Measurements from ENCODE around the gene ZSWIM3. TPM values are rescaled to one million over a fixed set of nuclear protein-coding genes. Genes with fewer than 3 reads are reported as not detected.

Gene ZSWIM3
- total and polyA plus RNA-seq, 2 of the 8 experiments (the other 6 are each of a cell fraction or from before 2014, with no cell fraction given), result 5.5 to 6.9 TPM

- H3K56ac ChIP-seq (replicated peaks; ENCODE audit: insufficient read length, low read depth, low read length), result no peak within 1 kb of the TSS
- H3K27ac ChIP-seq (ENCODE audit: low read depth, low read length), result no peak within 1 kb of the TSS
- no peak within 1 kb of the TSS for H3K4me3 ChIP-seq (ENCODE audit: extremely low read depth in 1 of 4, insufficient read depth in 2 of 4, low read depth in 3 of 4, low read length in 4 of 4)
- peaks cover 0 to 7% of the 10 kb centered on the region in 2 experiments for H4K20me1 ChIP-seq (replicated peaks in 1 of 2; ENCODE audit: control insufficient read depth in 1 of 2, insufficient read depth in 2 of 2, low read length in 2 of 2)
- H2AFZ ChIP-seq (ENCODE audit: low read length), result no peak within 1 kb of the TSS
- WGBS, 2 experiments (ENCODE audit: extremely low coverage in 1 of 2, insufficient coverage in 1 of 2, insufficient read length in 1 of 2, insufficient replicate concordance in 2 of 2, low coverage in 1 of 2, low lambda C conversion rate in 2 of 2, missing lambda C conversion rate in 1 of 2), result 90% methylated on average over 8 of the region's 8 CpGs; no CpG with 5 or more reads in 1 of the 2 experiments
- TF ChIP-seq KDM4A (IDR thresholded peaks at IDR 0.05; ENCODE audit: low read depth, low read length, severe bottlenecking) (no peak), RXRA (IDR thresholded peaks at IDR 0.05; ENCODE audit: insufficient read depth, low read depth, low read length) (no peak), SP2 (IDR thresholded peaks at IDR 0.05; ENCODE audit: low read length) (no peak), HDAC6 (IDR thresholded peaks at IDR 0.05; ENCODE audit: low read depth, low read length) (no peak), RAD21 (IDR thresholded peaks at IDR 0.05 in 1 of 2, conservative IDR thresholded peaks at IDR 0.05 in 1 of 2; ENCODE audit: low read depth in 2 of 2, low read length in 2 of 2) (no peak), HDAC2 (IDR thresholded peaks at IDR 0.05; ENCODE audit: borderline replicate concordance in 1 of 2, low read depth in 2 of 2, low read length in 2 of 2) (no peak), NANOG (IDR thresholded peaks at IDR 0.05; ENCODE audit: insufficient read depth, low read depth, low read length, poor library complexity, severe bottlenecking) (no peak), POLR2AphosphoS5 (IDR thresholded peaks at IDR 0.05; ENCODE audit: low read depth, low read length) (no peak), SAP30 (IDR thresholded peaks at IDR 0.05; ENCODE audit: insufficient read depth, insufficient replicate concordance, low read length) (no peak)
- no peak within 1 kb of the TSS for H3K4me2 ChIP-seq (ENCODE audit: insufficient read depth in 1 of 2, low read depth in 2 of 2, low read length in 2 of 2)
- FAIRE-seq, result no peak
- no peak within 1 kb of the TSS for H3K9ac ChIP-seq (replicated peaks in 1 of 4; ENCODE audit: extremely low read depth in 1 of 4, low read depth in 3 of 4, low read length in 3 of 4)
- no peak within 1 kb of the TSS for H2AK5ac ChIP-seq (ENCODE audit: low read depth, low read length)
- H4K5ac ChIP-seq (ENCODE audit: insufficient read length, low read depth, low read length), result no peak within 1 kb of the TSS
- no peak within 1 kb of the TSS for H2BK5ac ChIP-seq (ENCODE audit: low read depth, low read length)
- H3K27me3 ChIP-seq (replicated peaks in 1 of 4; ENCODE audit: control insufficient read depth in 3 of 4, extremely low read depth in 1 of 4, insufficient read depth in 3 of 4, low read length in 3 of 4), result no peaks in the 10 kb centered on the region
- no peak within 1 kb of the TSS for H4K91ac ChIP-seq (replicated peaks; ENCODE audit: insufficient read length, low read length)
- peaks cover 8 to 18% (median 16%) of the 10 kb centered on the region in 4 experiments for H3K36me3 ChIP-seq (ENCODE audit: control insufficient read depth in 2 of 4, insufficient read depth in 4 of 4, low read length in 3 of 4)
- CTCF ChIA-PET (ENCODE audit: partially characterized antibody), result interaction anchor here (0.9 kb wide), 1 partner anchor 70 kb away, joined by 4 read pairs; no protein-coding TSS in a partner anchor
- peaks cover 3% of the 10 kb centered on the region; the same call in 1 of the 2 replicates for H3K79me1 ChIP-seq (ENCODE audit: low read depth, low read length)
- no peak within 1 kb of the TSS for H2BK15ac ChIP-seq (ENCODE audit: low read length)
- peaks cover 0 to 10% (median 6%) of the 10 kb centered on the region in 4 experiments; a peak in 6 of 7 replicates for H3K4me1 ChIP-seq (replicated peaks in 1 of 4; ENCODE audit: control insufficient read depth in 3 of 4, insufficient read depth in 4 of 4, low read length in 3 of 4)
- 0 out of 2 replicates have a peak within 1 kb of the TSS, but pooled peaks have one; percentile 35 for H4K8ac ChIP-seq (ENCODE audit: extremely low read depth, insufficient read depth, low read length)
- no peak within 1 kb of the TSS for H2BK120ac ChIP-seq (replicated peaks; ENCODE audit: low read depth, low read length)
- no peak within 1 kb of the TSS for H3K18ac ChIP-seq (ENCODE audit: extremely low read depth, low read length)
- no peak for DNase-seq (ENCODE audit: low read depth in 1 of 2, low spot score in 2 of 2)
- H3K23me2 ChIP-seq (ENCODE audit: low read depth, low read length), result peaks cover 15% of the 10 kb centered on the region; the same call in 1 of the 2 replicates
- no peaks in the 10 kb centered on the region for H3K9me3 ChIP-seq (ENCODE audit: insufficient read depth in 2 of 2, low read depth in 1 of 2, low read length in 1 of 2)
- H2BK12ac ChIP-seq (ENCODE audit: low read depth, low read length), result no peak within 1 kb of the TSS
- peaks cover 0 to 14% of the 10 kb centered on the region in 2 experiments; a peak in 1 of 4 replicates for H3K79me2 ChIP-seq (ENCODE audit: control insufficient read depth in 1 of 2, insufficient read depth in 2 of 2, low read length in 2 of 2)
- H3K14ac ChIP-seq (ENCODE audit: insufficient read length), result no peak within 1 kb of the TSS
- no peak within 1 kb of the TSS for H2BK20ac ChIP-seq (ENCODE audit: low read length)
- no peak within 1 kb of the TSS for H3K23ac ChIP-seq (ENCODE audit: insufficient read length)
- H3K4ac ChIP-seq (replicated peaks; ENCODE audit: insufficient read length, low read depth, low read length), result no peak within 1 kb of the TSS
- POLR2A ChIA-PET (ENCODE audit: partially characterized antibody), result interaction anchor here (1.0 to 1.5 kb wide), 2 partner anchors 10 to 62 kb away, joined by 4 read pairs; no protein-coding TSS in a partner anchor
Observed at GRCh38 chr20:45887346-45887715, 29.9 kb downstream of the ZSWIM3 start, which contains the start of gene SPATA25. Gene SPATA25, minus strand, starts transcription at chr20:45887622. Its CDS starts 32 bp downstream, at chr20:45887590.
